GM19372 (cell line): Measurements from ENCODE around the gene WDR83.
"Not testable (repeated sequence)": the region's sequence is repeated elsewhere in the genome, so short reads cannot be mapped to it uniquely, and the experiment has no call there.

Source experiments
- ATAC-seq: cut with Tn5 transposase; IDR thresholded peaks from one replicate; pipeline ENCODE4 v1.9.1; 2021; ENCODE audit warnings: mild to moderate bottlenecking, low read depth, moderate library complexity; ENCODE audit not compliant: unreplicated experiment

Gene WDR83

GRCh38 chr19:12666265-12667048 lies at the start of gene WDR83, which contains the start of gene MAN2B1:
TSS of gene WDR83 (plus strand) at chr19:12666807. CDS start at chr19:12669791, 2,984 bp downstream.
TSS of gene MAN2B1 (minus strand) at chr19:12666742. CDS start at chr19:12666701, 41 bp downstream.
- ATAC-seq: peak; percentile 46

- no peak for ATAC-seq
These were observed 49.0 kb upstream of the WDR83 start for GRCh38 chr19:12617646-12618045.

- not testable (repeated sequence) for ATAC-seq
These were observed 45.2 kb upstream of the WDR83 start for GRCh38 chr19:12621253-12622024.

GRCh38 chr19:12623361-12624031 lies 43.1 kb upstream of the WDR83 start:
- no peak for ATAC-seq

- ATAC-seq: no peak
These were observed 39.6 kb upstream of the WDR83 start for GRCh38 chr19:12626958-12627357.

GRCh38 chr19:12628040-12629022 lies 38.3 kb upstream of the WDR83 start:
- no peak for ATAC-seq

- ATAC-seq: no peak
These were observed 37.4 kb upstream of the WDR83 start for GRCh38 chr19:12629215-12629614.

GRCh38 chr19:12636631-12637030 lies 30.0 kb upstream of the WDR83 start:
- no peak for ATAC-seq

- no peak for ATAC-seq
These were observed 27.9 kb upstream of the WDR83 start for GRCh38 chr19:12638611-12639182.

GRCh38 chr19:12639901-12640613 lies 26.6 kb upstream of the WDR83 start:
- ATAC-seq: no peak

GRCh38 chr19:12641456-12641855 lies 25.2 kb upstream of the WDR83 start:
- ATAC-seq: no peak

GRCh38 chr19:12642506-12642905 lies 24.1 kb upstream of the WDR83 start:
- ATAC-seq: no peak

- ATAC-seq: not testable (repeated sequence)
These were observed 22.9 kb upstream of the WDR83 start for GRCh38 chr19:12643716-12644115.

GRCh38 chr19:12646551-12646950 lies 20.1 kb upstream of the WDR83 start:
- no peak for ATAC-seq

- ATAC-seq: no peak
These were observed 19.6 kb upstream of the WDR83 start for GRCh38 chr19:12647047-12647446.

GRCh38 chr19:12647490-12648071 lies 19.0 kb upstream of the WDR83 start:
- ATAC-seq: no peak

GRCh38 chr19:12648088-12648487 lies 18.5 kb upstream of the WDR83 start:
- no peak for ATAC-seq

GRCh38 chr19:12649941-12650340 lies 16.7 kb upstream of the WDR83 start:
- no peak for ATAC-seq

GRCh38 chr19:12652219-12652618 lies 14.4 kb upstream of the WDR83 start:
- no peak for ATAC-seq
